ENCODE measurements around the gene PAPPA2.
A peak's percentile ranks its signal among the peaks of the same experiment; 100 is the strongest.

The PAPPA2 gene

DNA sequence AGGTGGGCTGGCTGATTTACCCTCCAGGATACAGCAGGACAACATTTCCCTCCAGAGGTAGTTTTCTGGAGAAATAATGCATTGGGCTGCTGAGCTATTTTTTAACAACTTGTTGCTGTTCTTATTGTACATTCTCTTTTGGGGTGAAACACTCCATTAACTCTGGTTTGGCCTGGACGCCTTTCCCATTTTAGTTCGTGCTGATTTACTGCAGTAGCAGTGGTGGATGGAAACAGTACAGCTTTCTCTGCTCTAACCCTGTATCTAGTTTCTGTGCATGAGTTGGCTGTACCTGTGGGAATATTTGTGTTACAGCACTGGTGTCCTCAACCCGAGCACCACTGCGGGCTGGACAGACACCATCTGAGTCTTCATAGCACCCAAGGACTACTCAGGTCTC, 376.2 kb downstream of the PAPPA2 start:
- ChIA-PET POLR2A (no interaction called here), CTCF (interaction anchor here (0.7 kb wide), 1 partner anchor 1024 kb away, joined by 3 read pairs; no protein-coding TSS in a partner anchor)
- Histone ChIP-seq H3K4me1 (ENCODE audit: control insufficient read depth, insufficient read depth, low read length) (no peaks in the 10 kb centered on the region), H3K4me3 (ENCODE audit: low read depth, low read length) (no peak overlapping the region), H3K27ac (ENCODE audit: extremely low read depth, low read depth, low read length) (no peak overlapping the region), H3K36me3 (ENCODE audit: control insufficient read depth in 2 of 2, insufficient read depth in 1 of 2, low read length in 2 of 2) (no peaks in the 10 kb centered on the region), H3K9me3 (ENCODE audit: control insufficient read depth, insufficient read depth, low read depth, low read length) (no peaks in the 10 kb centered on the region)
- TF ChIP-seq, protein P1, sequence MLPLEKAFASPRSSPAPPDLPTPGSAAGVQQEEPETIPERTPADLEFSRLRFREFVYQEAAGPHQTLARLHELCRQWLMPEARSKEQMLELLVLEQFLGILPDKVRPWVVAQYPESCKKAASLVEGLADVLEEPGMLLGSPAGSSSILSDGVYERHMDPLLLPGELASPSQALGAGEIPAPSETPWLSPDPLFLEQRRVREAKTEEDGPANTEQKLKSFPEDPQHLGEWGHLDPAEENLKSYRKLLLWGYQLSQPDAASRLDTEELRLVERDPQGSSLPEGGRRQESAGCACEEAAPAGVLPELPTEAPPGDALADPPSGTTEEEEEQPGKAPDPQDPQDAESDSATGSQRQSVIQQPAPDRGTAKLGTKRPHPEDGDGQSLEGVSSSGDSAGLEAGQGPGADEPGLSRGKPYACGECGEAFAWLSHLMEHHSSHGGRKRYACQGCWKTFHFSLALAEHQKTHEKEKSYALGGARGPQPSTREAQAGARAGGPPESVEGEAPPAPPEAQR (tag by site-specific recombination; IDR thresholded peaks at IDR 0.05), result no peak

DNA sequence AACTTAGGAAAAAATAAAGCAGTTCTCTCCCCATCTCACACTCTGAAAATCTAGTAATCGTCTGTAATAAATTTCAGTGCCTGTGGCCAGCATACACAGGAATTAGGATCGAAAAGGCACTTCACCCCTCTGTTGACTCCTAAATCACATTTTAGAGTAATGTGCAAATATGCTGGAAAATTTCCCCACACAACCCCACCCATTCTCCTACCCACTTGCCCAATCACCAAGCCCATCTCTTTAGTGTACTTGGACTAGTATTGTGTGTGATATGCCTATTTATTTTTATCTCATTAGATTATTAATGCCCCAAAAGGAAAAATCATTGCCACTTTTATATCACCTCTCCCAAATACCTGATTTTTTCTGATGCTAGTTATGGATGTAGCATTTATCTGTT, 378.3 kb downstream of the PAPPA2 start:
- ChIA-PET POLR2A (no interaction called here), CTCF (interaction anchor here (0.5 to 6.8 kb wide), 2 partner anchors 281 to 824 kb away, joined by 3 to 59 read pairs; no protein-coding TSS in a partner anchor)
- Histone ChIP-seq H3K4me1 (ENCODE audit: control insufficient read depth, insufficient read depth, low read length) (no peaks in the 10 kb centered on the region), H3K27ac (ENCODE audit: extremely low read depth, low read depth, low read length) (no peak overlapping the region), H3K4me3 (ENCODE audit: low read depth, low read length) (no peak overlapping the region), H3K9me3 (ENCODE audit: control insufficient read depth, insufficient read depth, low read depth, low read length) (no peaks in the 10 kb centered on the region), H3K36me3 (ENCODE audit: control insufficient read depth in 2 of 2, insufficient read depth in 1 of 2, low read length in 2 of 2) (no peaks in the 10 kb centered on the region)
- TF ChIP-seq, protein P2, sequence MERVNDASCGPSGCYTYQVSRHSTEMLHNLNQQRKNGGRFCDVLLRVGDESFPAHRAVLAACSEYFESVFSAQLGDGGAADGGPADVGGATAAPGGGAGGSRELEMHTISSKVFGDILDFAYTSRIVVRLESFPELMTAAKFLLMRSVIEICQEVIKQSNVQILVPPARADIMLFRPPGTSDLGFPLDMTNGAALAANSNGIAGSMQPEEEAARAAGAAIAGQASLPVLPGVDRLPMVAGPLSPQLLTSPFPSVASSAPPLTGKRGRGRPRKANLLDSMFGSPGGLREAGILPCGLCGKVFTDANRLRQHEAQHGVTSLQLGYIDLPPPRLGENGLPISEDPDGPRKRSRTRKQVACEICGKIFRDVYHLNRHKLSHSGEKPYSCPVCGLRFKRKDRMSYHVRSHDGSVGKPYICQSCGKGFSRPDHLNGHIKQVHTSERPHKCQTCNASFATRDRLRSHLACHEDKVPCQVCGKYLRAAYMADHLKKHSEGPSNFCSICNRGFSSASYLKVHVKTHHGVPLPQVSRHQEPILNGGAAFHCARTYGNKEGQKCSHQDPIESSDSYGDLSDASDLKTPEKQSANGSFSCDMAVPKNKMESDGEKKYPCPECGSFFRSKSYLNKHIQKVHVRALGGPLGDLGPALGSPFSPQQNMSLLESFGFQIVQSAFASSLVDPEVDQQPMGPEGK (tag by site-specific recombination; IDR thresholded peaks at IDR 0.05), result no peak
- TF ChIP-seq, protein P1 (tag by site-specific recombination; IDR thresholded peaks at IDR 0.05), result no peak
- TF ChIP-seq, protein P3, sequence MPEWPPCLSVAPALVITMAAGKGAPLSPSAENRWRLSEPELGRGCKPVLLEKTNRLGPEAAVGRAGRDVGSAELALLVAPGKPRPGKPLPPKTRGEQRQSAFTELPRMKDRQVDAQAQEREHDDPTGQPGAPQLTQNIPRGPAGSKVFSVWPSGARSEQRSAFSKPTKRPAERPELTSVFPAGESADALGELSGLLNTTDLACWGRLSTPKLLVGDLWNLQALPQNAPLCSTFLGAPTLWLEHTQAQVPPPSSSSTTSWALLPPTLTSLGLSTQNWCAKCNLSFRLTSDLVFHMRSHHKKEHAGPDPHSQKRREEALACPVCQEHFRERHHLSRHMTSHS (tag by site-specific recombination; IDR thresholded peaks at IDR 0.05), result no peak
- TF ChIP-seq ZNF239 (tag by site-specific recombination; IDR thresholded peaks at IDR 0.05) (no peak), MYNN (tag by site-specific recombination; IDR thresholded peaks at IDR 0.05; ENCODE audit: borderline replicate concordance) (no peak), ZFP69B (tag by site-specific recombination; IDR thresholded peaks at IDR 0.05) (no peak), ZNF23 (tag by site-specific recombination; IDR thresholded peaks at IDR 0.05; ENCODE audit: borderline replicate concordance) (no peak), ZNF510 (tag by site-specific recombination; IDR thresholded peaks at IDR 0.05; ENCODE audit: insufficient replicate concordance) (no peak), ZNF423 (tag by site-specific recombination; IDR thresholded peaks at IDR 0.05) (no peak), ZNF530 (tag by site-specific recombination; IDR thresholded peaks at IDR 0.05; ENCODE audit: low read depth) (no peak)

DNA sequence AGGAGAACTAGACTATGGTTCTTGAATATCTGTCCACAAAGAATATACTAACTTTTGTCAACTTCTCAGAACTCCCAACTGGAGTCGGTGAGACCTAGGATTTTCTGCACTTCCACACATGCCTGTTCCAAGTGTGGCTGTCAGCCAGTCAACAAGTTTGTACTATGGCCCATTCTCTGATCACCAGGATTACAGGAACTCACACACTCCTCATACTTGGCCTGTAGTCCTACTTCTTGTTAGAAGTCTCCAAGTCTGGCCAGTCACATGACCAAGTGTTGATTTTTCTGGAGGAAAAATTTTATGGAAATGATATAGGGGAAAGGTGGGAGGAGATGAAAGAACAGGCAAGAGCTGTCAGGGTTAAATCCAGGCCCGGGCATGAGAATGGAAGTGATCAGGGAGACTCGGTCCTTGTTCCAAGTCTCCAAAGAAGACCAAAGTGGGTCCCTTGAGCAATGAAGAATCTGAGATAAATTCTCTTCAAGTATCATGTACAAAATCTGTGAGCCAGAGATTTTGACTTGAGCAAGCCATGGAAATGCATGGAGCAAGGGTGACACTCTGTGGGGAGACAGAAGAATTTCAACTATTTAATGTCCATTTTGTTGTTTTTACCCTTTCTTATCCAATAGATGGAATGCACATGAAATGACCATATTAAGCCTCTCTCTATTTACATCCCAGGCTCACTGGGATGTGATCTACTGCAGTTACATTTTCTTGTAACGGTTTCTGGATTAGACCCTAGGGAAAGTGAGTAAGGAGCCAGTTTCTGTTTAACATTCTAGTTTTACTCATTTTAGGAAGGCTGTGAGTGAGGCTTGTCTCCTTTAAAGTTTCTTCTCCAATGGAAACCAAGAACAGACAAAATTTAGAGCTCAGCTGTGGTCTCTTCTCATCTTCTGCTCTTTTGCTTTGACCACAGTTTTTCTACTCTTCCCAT, 380.6 kb downstream of the PAPPA2 start:
- no peaks in the 10 kb centered on the region for H3K4me1 ChIP-seq (ENCODE audit: control insufficient read depth, insufficient read depth, low read length)
- H3K9me3 ChIP-seq (ENCODE audit: control insufficient read depth, insufficient read depth, low read depth, low read length), result no peaks in the 10 kb centered on the region
- POLR2A ChIA-PET, result no interaction called here
- H3K36me3 ChIP-seq (ENCODE audit: control insufficient read depth in 2 of 2, insufficient read depth in 1 of 2, low read length in 2 of 2), result no peaks in the 10 kb centered on the region
- H3K4me3 ChIP-seq (ENCODE audit: low read depth, low read length), result no peak overlapping the region
- H3K27ac ChIP-seq (ENCODE audit: extremely low read depth, low read depth, low read length), result no peak overlapping the region
- no peak for TF ChIP-seq ZFHX2 (tag by site-specific recombination; conservative IDR thresholded peaks at IDR 0.05)
- TF ChIP-seq ZNF133 (tag by site-specific recombination; IDR thresholded peaks at IDR 0.05), result no peak
- TF ChIP-seq, protein P1 (tag by site-specific recombination; IDR thresholded peaks at IDR 0.05), result no peak
- no peak for TF ChIP-seq ZNF830 (tag by site-specific recombination; IDR thresholded peaks at IDR 0.05; ENCODE audit: low read depth)
- TF ChIP-seq ZNF350 (tag by site-specific recombination; IDR thresholded peaks at IDR 0.05), result no peak
- TF ChIP-seq, protein P4, sequence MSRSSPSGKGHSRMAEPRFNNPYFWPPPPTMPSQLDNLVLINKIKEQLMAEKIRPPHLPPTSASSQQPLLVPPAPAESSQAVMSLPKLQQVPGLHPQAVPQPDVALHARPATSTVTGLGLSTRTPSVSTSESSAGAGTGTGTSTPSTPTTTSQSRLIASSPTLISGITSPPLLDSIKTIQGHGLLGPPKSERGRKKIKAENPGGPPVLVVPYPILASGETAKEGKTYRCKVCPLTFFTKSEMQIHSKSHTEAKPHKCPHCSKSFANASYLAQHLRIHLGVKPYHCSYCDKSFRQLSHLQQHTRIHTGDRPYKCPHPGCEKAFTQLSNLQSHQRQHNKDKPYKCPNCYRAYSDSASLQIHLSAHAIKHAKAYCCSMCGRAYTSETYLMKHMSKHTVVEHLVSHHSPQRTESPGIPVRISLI (tag by site-specific recombination; IDR thresholded peaks at IDR 0.05), result no peak
- TF ChIP-seq ZNF654 (tag by site-specific recombination; IDR thresholded peaks at IDR 0.05; ENCODE audit: low read depth), result peak; percentile 78
- TF ChIP-seq, protein P5, sequence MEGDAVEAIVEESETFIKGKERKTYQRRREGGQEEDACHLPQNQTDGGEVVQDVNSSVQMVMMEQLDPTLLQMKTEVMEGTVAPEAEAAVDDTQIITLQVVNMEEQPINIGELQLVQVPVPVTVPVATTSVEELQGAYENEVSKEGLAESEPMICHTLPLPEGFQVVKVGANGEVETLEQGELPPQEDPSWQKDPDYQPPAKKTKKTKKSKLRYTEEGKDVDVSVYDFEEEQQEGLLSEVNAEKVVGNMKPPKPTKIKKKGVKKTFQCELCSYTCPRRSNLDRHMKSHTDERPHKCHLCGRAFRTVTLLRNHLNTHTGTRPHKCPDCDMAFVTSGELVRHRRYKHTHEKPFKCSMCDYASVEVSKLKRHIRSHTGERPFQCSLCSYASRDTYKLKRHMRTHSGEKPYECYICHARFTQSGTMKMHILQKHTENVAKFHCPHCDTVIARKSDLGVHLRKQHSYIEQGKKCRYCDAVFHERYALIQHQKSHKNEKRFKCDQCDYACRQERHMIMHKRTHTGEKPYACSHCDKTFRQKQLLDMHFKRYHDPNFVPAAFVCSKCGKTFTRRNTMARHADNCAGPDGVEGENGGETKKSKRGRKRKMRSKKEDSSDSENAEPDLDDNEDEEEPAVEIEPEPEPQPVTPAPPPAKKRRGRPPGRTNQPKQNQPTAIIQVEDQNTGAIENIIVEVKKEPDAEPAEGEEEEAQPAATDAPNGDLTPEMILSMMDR (tag by site-specific recombination; IDR thresholded peaks at IDR 0.05), result peak; percentile 50; the same call in 1 of the 2 replicates
- TF ChIP-seq ZNF2 (tag by site-specific recombination; IDR thresholded peaks at IDR 0.05), result no peak
- CTCF ChIA-PET, result interaction anchor here (0.7 to 6.8 kb wide), 16 partner anchors 35 to 1470 kb away, joined by 3 to 59 read pairs (median 3); no protein-coding TSS in a partner anchor
